ENCODE data around the gene TXN2. TPM values are rescaled to one million over a fixed set of nuclear protein-coding genes. Genes with fewer than 3 reads are reported as not detected.

Gene TXN2
- total RNA-seq, 4 donors from 2014 or later, result 45.6 to 56.7 (median 52.2) TPM

- WGBS, 2 donors, result 86 to 89% methylated on average over 6 of the region's 6 CpGs
- intact Hi-C loops (cut with DNase I; ENCODE audit: low total_unique reads), result no loop called here
- TF ChIP-seq POLR2A (IDR thresholded peaks at IDR 0.05), result no peak
- TF ChIP-seq, protein P1, sequence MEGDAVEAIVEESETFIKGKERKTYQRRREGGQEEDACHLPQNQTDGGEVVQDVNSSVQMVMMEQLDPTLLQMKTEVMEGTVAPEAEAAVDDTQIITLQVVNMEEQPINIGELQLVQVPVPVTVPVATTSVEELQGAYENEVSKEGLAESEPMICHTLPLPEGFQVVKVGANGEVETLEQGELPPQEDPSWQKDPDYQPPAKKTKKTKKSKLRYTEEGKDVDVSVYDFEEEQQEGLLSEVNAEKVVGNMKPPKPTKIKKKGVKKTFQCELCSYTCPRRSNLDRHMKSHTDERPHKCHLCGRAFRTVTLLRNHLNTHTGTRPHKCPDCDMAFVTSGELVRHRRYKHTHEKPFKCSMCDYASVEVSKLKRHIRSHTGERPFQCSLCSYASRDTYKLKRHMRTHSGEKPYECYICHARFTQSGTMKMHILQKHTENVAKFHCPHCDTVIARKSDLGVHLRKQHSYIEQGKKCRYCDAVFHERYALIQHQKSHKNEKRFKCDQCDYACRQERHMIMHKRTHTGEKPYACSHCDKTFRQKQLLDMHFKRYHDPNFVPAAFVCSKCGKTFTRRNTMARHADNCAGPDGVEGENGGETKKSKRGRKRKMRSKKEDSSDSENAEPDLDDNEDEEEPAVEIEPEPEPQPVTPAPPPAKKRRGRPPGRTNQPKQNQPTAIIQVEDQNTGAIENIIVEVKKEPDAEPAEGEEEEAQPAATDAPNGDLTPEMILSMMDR (IDR thresholded peaks at IDR 0.05), result no peak
- no peak overlapping the region for H3K4me3 ChIP-seq (ENCODE audit: low read depth, poor library complexity, severe bottlenecking)
- no peak for DNase-seq (ENCODE audit: low spot score in 2 of 2)
These were observed 26.1 kb upstream of the TXN2 start for GRCh38 chr22:36507518-36508010.

- peak; percentile 81 to 97 for DNase-seq (ENCODE audit: low spot score in 2 of 2)
- intact Hi-C loops (cut with DNase I; ENCODE audit: low total_unique reads), result no loop called here
- TF ChIP-seq POLR2A (IDR thresholded peaks at IDR 0.05), result peak in 1 of 2 donors; percentile 64
- TF ChIP-seq, protein P1 (IDR thresholded peaks at IDR 0.05), result no peak
- WGBS, 2 donors, result 3 to 9% methylated on average over 41 to 73 of the region's 75 CpGs
- peak within 1 kb of the TSS; percentile 34 for H3K4me3 ChIP-seq (ENCODE audit: low read depth, poor library complexity, severe bottlenecking)
These were observed 25.4 kb upstream of the TXN2 start, which contains the start of gene FOXRED2 for GRCh38 chr22:36506637-36507517. Gene FOXRED2 (minus strand): TSS chr22:36507040. CDS start chr22:36506422, 618 bp downstream.

DNA sequence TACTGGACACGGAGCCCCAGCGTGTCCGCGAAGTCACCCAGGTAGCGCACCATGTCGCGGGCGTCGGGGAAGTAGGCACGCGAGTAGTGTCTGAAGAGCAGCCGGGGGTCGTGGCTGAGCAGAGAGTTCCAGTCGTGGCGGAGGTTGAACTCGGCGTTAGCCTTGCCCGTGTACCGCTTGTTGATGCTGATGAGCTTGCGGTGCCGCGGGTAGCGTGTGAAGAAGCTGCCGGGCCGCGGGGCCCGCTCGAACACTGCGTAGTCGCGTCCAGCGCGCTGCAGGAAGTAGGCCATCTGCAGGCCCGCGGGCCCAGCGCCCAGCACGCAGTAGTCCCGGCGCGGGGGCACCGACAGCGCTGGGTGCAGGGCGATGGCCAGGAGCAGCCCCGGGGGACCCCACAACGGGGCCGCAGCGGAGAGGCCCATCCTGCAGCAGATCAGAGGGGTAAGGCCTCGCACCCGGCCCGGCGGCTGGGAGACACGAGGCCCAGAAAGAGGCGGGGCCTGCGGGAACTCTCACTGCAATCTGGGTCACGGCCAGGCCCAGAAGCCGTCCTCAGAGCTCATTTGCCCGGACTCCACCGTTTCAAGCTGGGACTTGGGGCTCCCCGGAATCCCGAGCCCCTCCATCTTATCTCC lies 24.7 kb upstream of the TXN2 start:
- DNase-seq (ENCODE audit: low spot score in 2 of 2), result no peak
- no peak for TF ChIP-seq POLR2A (IDR thresholded peaks at IDR 0.05)
- TF ChIP-seq, protein P1 (IDR thresholded peaks at IDR 0.05), result no peak
- WGBS, 2 donors, result 90 to 94% methylated on average over 60 of the region's 60 CpGs
- no peak overlapping the region for H3K4me3 ChIP-seq (ENCODE audit: low read depth, poor library complexity, severe bottlenecking)
- intact Hi-C loops (cut with DNase I; ENCODE audit: low total_unique reads), result no loop called here

DNA sequence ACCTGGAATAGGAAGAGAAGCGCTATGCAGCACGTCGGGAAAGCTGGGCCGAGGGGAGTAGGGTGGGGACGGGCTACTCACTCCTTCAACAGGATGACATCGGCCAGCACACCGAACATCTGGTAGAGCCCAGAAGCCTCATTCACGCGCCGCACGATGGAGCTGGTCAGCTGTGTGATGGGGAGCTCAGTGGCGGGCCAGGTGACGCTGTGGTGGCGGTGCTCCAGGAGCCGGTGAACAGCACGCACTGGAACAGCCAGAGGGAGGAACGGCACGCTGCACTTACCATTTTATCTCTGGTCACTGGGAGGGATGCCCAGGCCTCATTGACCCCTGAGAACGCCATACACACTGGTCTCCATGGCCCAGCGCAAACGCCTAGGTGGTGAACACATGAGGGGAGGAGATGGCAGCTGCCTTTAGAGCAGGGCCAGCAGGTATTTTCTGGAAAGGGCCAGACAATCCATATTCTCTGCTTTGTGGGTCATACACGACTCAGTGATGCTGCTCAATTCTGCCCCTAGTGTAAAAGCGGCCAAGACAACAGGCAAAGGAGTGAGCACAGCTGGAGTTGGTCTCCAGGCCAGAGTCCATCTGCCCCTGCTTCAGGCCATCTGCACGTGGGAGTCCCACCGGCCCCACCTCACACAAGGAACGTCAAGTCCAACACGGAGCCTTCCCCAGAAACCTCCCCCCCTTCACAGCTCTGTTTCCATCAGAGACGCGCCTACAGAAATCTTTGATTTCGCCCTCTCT lies 16.6 kb upstream of the TXN2 start:
- TF ChIP-seq POLR2A (IDR thresholded peaks at IDR 0.05), result no peak
- TF ChIP-seq, protein P1 (IDR thresholded peaks at IDR 0.05), result no peak
- no peak for DNase-seq (ENCODE audit: low spot score in 2 of 2)
- H3K4me3 ChIP-seq (ENCODE audit: low read depth, poor library complexity, severe bottlenecking), result no peak overlapping the region
- WGBS, 2 donors, result 93% methylated on average over 28 to 30 of the region's 30 CpGs
- intact Hi-C loops (cut with DNase I; ENCODE audit: low total_unique reads), result no loop called here

- intact Hi-C loops (cut with DNase I; ENCODE audit: low total_unique reads), result no loop called here
- WGBS, 2 donors, result 85 to 88% methylated on average over 11 to 16 of the region's 16 CpGs
- TF ChIP-seq, protein P1 (IDR thresholded peaks at IDR 0.05), result no peak
- no peak for TF ChIP-seq POLR2A (IDR thresholded peaks at IDR 0.05)
- H3K4me3 ChIP-seq (ENCODE audit: low read depth, poor library complexity, severe bottlenecking), result no peak overlapping the region
- DNase-seq (ENCODE audit: low spot score in 2 of 2), result no peak
These were observed 12.3 kb upstream of the TXN2 start for GRCh38 chr22:36493690-36494110.
